Measurements from ENCODE around the gene LYST. TPM values are rescaled to one million over a fixed set of nuclear protein-coding genes. Genes with fewer than 3 reads are reported as not detected.
A peak's percentile ranks its signal among the peaks of the same experiment; 100 is the strongest.

LYST gene
- total RNA-seq, 1 donor from 2014 or later = 16.4 TPM

GRCh38 chr1:235902677-235903542 lies 36.2 kb upstream of the LYST start:
- Mint-ChIP-seq H3K4me3 (ENCODE audit: unreplicated experiment) (no peak overlapping the region), H3K36me3 (ENCODE audit: low read depth) (no peaks in the 10 kb centered on the region), H3K4me1 (ENCODE audit: low read depth) (peaks cover 37% of the 10 kb centered on the region), H3K9me3 (ENCODE audit: low read depth) (no peaks in the 10 kb centered on the region), H3K27ac (ENCODE audit: unreplicated experiment) (peak overlapping the region; percentile 84), H3K27me3 (ENCODE audit: low read depth) (no peaks in the 10 kb centered on the region)
- no peak for DNase-seq (ENCODE audit: low spot score)
- TF ChIP-seq, protein P1, sequence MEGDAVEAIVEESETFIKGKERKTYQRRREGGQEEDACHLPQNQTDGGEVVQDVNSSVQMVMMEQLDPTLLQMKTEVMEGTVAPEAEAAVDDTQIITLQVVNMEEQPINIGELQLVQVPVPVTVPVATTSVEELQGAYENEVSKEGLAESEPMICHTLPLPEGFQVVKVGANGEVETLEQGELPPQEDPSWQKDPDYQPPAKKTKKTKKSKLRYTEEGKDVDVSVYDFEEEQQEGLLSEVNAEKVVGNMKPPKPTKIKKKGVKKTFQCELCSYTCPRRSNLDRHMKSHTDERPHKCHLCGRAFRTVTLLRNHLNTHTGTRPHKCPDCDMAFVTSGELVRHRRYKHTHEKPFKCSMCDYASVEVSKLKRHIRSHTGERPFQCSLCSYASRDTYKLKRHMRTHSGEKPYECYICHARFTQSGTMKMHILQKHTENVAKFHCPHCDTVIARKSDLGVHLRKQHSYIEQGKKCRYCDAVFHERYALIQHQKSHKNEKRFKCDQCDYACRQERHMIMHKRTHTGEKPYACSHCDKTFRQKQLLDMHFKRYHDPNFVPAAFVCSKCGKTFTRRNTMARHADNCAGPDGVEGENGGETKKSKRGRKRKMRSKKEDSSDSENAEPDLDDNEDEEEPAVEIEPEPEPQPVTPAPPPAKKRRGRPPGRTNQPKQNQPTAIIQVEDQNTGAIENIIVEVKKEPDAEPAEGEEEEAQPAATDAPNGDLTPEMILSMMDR (IDR thresholded peaks at IDR 0.05) = no peak

DNA sequence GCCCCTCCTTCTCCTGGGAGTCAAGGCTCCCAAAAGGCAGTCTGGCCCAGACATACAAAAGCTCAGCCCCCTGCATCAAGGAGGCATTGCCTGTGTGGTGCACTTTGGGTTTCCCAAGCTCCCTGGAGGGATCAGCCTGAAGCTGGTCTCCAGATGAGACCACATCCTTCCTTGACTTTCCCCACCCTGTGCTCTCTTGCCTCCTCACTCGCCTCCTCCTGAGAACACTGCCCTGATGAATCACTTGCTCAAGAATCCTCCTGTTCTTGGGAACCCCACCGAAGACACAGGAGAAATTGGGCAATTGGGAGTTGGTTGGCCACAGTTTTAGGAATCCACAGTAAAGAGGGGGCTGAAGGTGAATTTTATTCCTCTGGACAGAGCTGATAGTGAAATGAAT lies 34.8 kb upstream of the LYST start:
- no peaks in the 10 kb centered on the region for H3K27me3 Mint-ChIP-seq (ENCODE audit: low read depth)
- H3K4me3 Mint-ChIP-seq (ENCODE audit: unreplicated experiment) = no peak overlapping the region
- H3K36me3 Mint-ChIP-seq (ENCODE audit: low read depth) = no peaks in the 10 kb centered on the region
- DNase-seq (ENCODE audit: low spot score) = no peak
- peak overlapping the region; percentile 81 for H3K27ac Mint-ChIP-seq (ENCODE audit: unreplicated experiment)
- TF ChIP-seq, protein P1 (IDR thresholded peaks at IDR 0.05) = no peak
- no peaks in the 10 kb centered on the region for H3K9me3 Mint-ChIP-seq (ENCODE audit: low read depth)
- H3K4me1 Mint-ChIP-seq (ENCODE audit: low read depth) = peaks cover 37% of the 10 kb centered on the region

DNA sequence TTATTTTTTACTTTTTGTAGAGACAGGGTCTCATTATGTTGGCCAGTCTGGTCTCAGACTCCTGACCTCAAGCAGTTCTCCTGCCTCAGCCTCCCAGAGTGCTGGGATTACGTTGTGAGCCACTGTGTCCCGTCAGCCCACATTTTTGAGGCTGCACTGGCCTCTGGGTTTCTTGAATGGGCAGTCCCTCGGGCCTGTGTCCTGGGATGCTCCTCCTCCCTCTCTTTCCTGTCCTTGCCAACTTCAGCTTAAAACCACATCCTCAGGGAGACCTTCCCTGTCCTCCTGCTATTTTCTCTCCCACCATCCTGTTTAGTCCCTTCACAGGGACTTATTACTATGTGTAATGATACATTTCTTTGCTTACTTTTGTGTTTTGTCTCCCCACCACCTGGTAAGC lies 31.4 kb upstream of the LYST start:
- TF ChIP-seq, protein P1 (IDR thresholded peaks at IDR 0.05) = no peak
- Mint-ChIP-seq H3K4me1 (ENCODE audit: low read depth) (peaks cover 32% of the 10 kb centered on the region), H3K4me3 (ENCODE audit: unreplicated experiment) (no peak overlapping the region), H3K9me3 (ENCODE audit: low read depth) (no peaks in the 10 kb centered on the region), H3K36me3 (ENCODE audit: low read depth) (no peaks in the 10 kb centered on the region), H3K27ac (ENCODE audit: unreplicated experiment) (no peak overlapping the region), H3K27me3 (ENCODE audit: low read depth) (no peaks in the 10 kb centered on the region)
- no peak for DNase-seq (ENCODE audit: low spot score)

GRCh38 chr1:235893840-235894239 lies 27.1 kb upstream of the LYST start:
- TF ChIP-seq, protein P1 (IDR thresholded peaks at IDR 0.05) = no peak
- Mint-ChIP-seq H3K4me3 (ENCODE audit: unreplicated experiment) (no peak overlapping the region), H3K9me3 (ENCODE audit: low read depth) (no peaks in the 10 kb centered on the region), H3K36me3 (ENCODE audit: low read depth) (no peaks in the 10 kb centered on the region), H3K27ac (ENCODE audit: unreplicated experiment) (no peak overlapping the region), H3K4me1 (ENCODE audit: low read depth) (peaks cover 7% of the 10 kb centered on the region), H3K27me3 (ENCODE audit: low read depth) (no peaks in the 10 kb centered on the region)
- DNase-seq (ENCODE audit: low spot score) = no peak

- TF ChIP-seq, protein P1 (IDR thresholded peaks at IDR 0.05) = no peak
- H3K4me1 Mint-ChIP-seq (ENCODE audit: low read depth) = no peaks in the 10 kb centered on the region
- no peaks in the 10 kb centered on the region for H3K27me3 Mint-ChIP-seq (ENCODE audit: low read depth)
- no peak for DNase-seq (ENCODE audit: low spot score)
- no peak overlapping the region for H3K4me3 Mint-ChIP-seq (ENCODE audit: unreplicated experiment)
- no peaks in the 10 kb centered on the region for H3K36me3 Mint-ChIP-seq (ENCODE audit: low read depth)
- no peak overlapping the region for H3K27ac Mint-ChIP-seq (ENCODE audit: unreplicated experiment)
- H3K9me3 Mint-ChIP-seq (ENCODE audit: low read depth) = no peaks in the 10 kb centered on the region
Observed at GRCh38 chr1:235892734-235893413, 26.2 kb upstream of the LYST start.
